ENCODE data around the gene TPGS1. TPM values are rescaled to one million over a fixed set of nuclear protein-coding genes. Genes with fewer than 3 reads are reported as not detected.

The TPGS1 gene
- total RNA-seq, 2 experiments from 2014 or later = 20.1 to 20.7 TPM

DNA sequence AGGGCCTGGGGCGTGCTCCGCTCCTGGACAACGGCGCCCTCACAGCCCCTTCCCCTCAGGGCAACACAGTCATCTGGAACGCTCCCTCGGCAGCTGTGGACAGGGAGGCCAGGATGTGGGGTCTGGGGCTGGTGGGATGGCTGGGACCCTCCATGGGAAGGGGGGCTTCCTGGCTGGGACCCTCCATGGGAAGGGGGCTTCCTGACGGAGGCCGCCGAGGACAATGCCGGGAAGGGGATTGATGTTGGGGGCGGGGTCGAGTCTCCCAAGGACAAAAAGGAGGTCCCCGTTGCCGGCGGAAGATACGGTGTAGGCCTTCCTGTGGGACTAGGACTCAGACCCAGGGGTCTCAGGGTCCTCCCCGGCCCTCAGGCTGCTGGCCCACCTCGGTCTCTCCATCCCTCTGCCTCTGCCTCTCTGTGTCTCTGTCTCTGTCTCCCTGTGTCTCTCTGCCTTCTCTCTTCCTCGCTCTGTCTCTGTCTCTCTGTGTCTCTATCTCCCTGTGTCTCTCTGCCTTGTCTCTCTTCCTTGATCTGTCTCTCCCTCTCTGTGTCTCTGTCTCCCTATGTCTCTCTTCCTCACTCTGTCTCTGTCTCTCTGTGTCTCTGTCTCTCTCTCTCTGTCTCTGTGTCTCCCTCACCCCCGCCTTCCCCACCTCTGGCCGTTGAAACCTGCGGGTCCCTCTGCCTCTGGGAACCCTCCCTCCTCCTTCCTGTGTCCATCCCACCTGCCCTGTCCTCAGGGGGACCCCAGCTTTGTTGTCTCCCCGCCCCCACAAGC lies 13.7 kb upstream of the TPGS1 start:
- Mint-ChIP-seq H3K27ac (no peak overlapping the region), H3K9me3 (ENCODE audit: insufficient read depth) (no peaks in the 10 kb centered on the region), H3K27me3 (ENCODE audit: low read depth) (peaks cover 11% of the 10 kb centered on the region), H3K4me1 (ENCODE audit: low read depth) (peaks cover 10% of the 10 kb centered on the region), H3K4me3 (no peak overlapping the region), H3K36me3 (ENCODE audit: low read depth) (peaks cover 1% of the 10 kb centered on the region)
- ATAC-seq (no peak), DNase-seq (no peak)
- POLR2A ChIA-PET = no interaction called here
- CTCF ChIA-PET = interaction anchor here (2.4 kb wide), 1 partner anchor 17 kb away, joined by 15 read pairs; no protein-coding TSS in a partner anchor

DNA sequence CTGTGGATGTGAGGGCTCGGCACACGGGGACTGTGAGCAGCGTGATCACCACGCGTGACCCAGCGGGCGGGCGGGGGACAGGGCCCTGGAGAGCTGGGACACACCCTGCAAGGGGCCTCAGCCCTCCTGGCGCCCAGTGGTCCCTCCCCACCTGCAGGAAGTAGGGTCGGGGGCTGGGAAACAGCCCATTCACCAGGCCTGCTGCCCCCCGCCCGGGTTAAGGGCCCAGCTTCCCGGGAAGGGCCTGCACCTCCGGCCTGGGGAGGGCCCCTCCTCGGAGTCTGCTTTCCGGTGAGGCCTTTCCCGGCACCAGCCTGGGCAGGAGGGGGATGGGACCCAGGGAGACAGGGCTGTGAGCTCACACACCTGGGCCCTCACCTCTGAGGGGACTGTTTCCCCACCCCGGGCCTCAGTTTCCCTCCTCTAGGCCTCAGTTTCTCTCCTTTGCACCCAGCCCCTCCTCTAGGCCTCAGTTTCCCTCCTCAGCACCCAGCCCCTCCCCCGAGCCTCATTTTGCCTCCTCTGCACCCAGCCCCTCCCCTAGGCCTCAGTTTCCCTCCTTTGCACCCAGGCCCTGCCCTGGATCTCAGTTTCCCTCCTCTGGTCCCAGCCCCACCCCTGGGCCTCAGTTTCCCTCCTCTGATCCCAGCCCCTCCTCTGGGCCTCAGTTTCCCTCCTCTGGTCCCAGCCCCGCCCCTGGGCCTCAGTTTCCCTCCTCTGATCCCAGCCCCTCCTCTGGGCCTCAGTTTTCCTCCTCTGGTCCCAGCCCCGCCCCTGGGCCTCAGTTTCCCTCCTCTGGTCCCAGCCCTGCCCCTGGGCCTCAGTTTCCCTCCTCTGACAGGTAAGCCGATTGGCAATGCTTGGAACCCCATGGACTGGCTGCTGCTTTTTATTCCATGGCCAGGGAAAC lies 12.9 kb upstream of the TPGS1 start:
- H3K9me3 Mint-ChIP-seq (ENCODE audit: insufficient read depth) = no peaks in the 10 kb centered on the region
- POLR2A ChIA-PET = no interaction called here

DNA sequence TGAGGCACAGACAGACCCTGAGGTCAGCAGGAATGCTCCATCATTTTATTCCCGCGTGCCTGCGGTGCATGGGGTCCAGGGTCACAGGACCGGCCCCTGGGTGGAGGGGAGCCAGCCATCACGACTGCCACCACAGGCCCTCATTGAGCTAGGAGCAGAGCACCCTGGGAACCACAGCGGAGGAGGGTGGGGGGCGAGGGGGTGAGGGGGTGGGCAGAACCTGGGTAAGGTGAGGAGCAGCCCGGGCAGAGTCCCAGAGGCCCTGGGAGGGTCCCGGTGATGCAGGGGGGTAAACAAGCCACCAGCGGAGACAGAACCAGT lies 12.3 kb upstream of the TPGS1 start:
- CTCF ChIA-PET = interaction anchor here (1.3 to 2.4 kb wide), 3 partner anchors 10 to 16 kb away, joined by 12 to 32 read pairs (median 15); partner anchors contain the start of gene TPGS1
- Mint-ChIP-seq H3K27ac (no peak overlapping the region), H3K27me3 (ENCODE audit: low read depth) (peaks cover 18% of the 10 kb centered on the region), H3K36me3 (ENCODE audit: low read depth) (no peaks in the 10 kb centered on the region), H3K9me3 (ENCODE audit: insufficient read depth) (no peaks in the 10 kb centered on the region), H3K4me1 (ENCODE audit: low read depth) (peaks cover 5% of the 10 kb centered on the region), H3K4me3 (no peak overlapping the region)
- POLR2A ChIA-PET = no interaction called here
- no peak for ATAC-seq
- no peak for DNase-seq

More for the DNA sequence above, 12.9 kb upstream of the TPGS1 start:
- Mint-ChIP-seq H3K4me3 (no peak overlapping the region), H3K27me3 (ENCODE audit: low read depth) (peaks cover 17% of the 10 kb centered on the region), H3K27ac (no peak overlapping the region), H3K36me3 (ENCODE audit: low read depth) (peaks cover under 1% of the 10 kb centered on the region), H3K4me1 (ENCODE audit: low read depth) (peaks cover 10% of the 10 kb centered on the region)
- DNase-seq (no peak), ATAC-seq (no peak)
- CTCF ChIA-PET = interaction anchor here (1.3 to 2.4 kb wide), 3 partner anchors 10 to 16 kb away, joined by 12 to 32 read pairs (median 15); partner anchors contain the start of gene TPGS1

DNA sequence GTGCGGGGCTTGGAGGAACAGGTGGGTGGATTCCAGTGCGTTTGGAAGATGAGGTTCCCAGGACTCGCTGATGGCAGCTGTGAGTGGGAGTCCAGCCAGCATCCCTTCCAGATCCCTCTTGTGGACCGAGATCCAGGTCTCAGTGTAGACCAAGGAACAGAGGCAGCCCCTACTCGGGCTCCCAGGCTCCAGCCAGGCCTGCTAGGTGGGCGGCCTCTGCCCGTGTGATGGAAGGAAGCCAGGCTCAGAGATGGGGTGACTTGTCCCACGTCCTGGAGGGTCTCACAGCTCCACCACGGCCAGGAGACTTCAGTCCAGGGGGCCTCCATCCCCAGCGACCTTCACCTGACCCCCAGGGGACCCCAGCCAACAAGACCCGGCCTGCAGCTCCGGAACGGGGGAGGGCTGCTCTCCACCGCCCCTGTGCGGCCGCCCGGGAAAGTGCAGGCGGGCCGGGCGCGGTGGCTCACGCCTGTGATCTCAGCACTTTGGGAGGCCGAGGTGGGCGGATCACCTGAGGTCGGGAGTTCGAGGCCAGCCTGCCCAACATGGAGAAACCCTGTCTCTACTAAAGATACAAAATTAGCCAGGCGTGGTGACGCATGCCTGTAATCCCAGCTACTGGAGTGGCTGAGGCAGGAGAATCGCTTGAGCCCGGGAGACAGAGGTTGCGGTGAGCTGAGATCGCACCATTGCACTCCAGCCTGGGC lies 11.7 kb upstream of the TPGS1 start:
- Mint-ChIP-seq H3K4me3 (no peak overlapping the region), H3K4me1 (ENCODE audit: low read depth) (peaks cover 3% of the 10 kb centered on the region), H3K27ac (no peak overlapping the region), H3K9me3 (ENCODE audit: insufficient read depth) (no peaks in the 10 kb centered on the region), H3K27me3 (ENCODE audit: low read depth) (peaks cover 18% of the 10 kb centered on the region), H3K36me3 (ENCODE audit: low read depth) (no peaks in the 10 kb centered on the region)
- CTCF ChIA-PET = interaction anchor here (1.3 to 2.4 kb wide), 3 partner anchors 9 to 15 kb away, joined by 12 to 32 read pairs (median 15); partner anchors contain the start of gene TPGS1
- peak; percentile 26 for ATAC-seq
- peak; percentile 57 for DNase-seq
- POLR2A ChIA-PET = interaction anchor here (0.6 to 0.7 kb wide), 2 partner anchors 181 to 1316 kb away, joined by 3 read pairs; no protein-coding TSS in a partner anchor

DNA sequence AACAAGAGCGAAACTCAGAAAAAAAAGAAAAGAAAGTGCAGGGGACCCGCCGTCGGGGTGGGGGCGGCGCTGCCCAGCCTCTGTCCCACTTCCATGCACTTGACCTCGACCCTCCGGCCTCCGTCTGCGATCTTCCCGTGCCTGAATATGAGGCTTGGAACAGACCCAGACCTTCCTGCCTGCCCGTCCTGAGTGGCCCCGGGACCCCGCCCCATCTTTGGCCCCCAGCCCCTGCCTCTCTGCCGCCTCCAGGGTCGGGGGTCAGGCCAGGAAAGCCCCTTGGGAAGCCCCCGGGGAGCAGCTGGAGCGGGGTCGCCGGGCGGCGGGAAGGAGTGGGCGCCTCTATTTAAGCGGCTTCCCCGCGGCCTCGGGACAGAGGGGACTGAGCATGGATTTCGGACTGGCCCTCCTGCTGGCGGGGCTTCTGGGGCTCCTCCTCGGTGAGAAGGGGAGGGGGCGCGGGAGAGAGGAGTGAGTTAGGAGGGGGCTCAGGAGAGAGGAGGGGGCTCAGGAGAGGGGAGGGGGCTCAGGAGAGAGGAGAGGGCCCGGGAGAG lies 11.1 kb upstream of the TPGS1 start, which contains the start of gene MADCAM1:
TSS of gene MADCAM1 (plus strand) at position 375 of the 554 bp plus-strand sequence. CDS start at position 389, 14 bp downstream.
- H3K27ac Mint-ChIP-seq = no peak within 1 kb of the TSS
- CTCF ChIA-PET = interaction anchor here (1.3 to 2.4 kb wide), 3 partner anchors 8 to 15 kb away, joined by 12 to 32 read pairs (median 15); partner anchors contain the start of gene TPGS1
- H3K4me1 Mint-ChIP-seq (ENCODE audit: low read depth) = peaks cover 3% of the 10 kb centered on the region
- no peaks in the 10 kb centered on the region for H3K36me3 Mint-ChIP-seq (ENCODE audit: low read depth)
- peaks cover 18% of the 10 kb centered on the region for H3K27me3 Mint-ChIP-seq (ENCODE audit: low read depth)
- no peak for DNase-seq
- POLR2A ChIA-PET = interaction anchor here (0.6 to 0.7 kb wide), 2 partner anchors 182 to 1315 kb away, joined by 3 read pairs; no protein-coding TSS in a partner anchor
- no peak for ATAC-seq
- H3K9me3 Mint-ChIP-seq (ENCODE audit: insufficient read depth) = no peaks in the 10 kb centered on the region
- no peak within 1 kb of the TSS for H3K4me3 Mint-ChIP-seq

DNA sequence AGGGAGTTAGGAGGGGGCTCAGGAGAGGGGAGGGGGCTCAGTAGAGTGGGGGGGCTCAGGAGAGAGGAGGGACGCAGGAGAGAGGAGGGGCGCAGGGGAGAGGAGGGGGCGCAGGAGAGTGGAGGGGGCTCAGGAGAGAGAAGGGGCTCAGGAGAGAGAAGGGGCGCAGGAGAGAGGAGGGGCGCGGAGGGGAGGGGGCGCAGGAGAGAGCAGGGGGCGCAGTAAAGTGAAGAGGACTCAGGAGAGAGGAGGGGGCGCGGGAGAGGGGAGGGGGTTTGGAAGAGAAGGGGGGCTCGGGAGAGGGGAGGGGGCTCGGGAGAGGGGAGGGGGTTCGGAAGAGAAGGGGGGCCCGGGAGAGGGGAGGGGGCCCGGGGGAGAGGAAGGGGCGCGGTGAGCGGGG lies 10.3 kb upstream of the TPGS1 start:
- POLR2A ChIA-PET = no interaction called here
- ATAC-seq = no peak
- Mint-ChIP-seq H3K27me3 (ENCODE audit: low read depth) (peaks cover 18% of the 10 kb centered on the region), H3K36me3 (ENCODE audit: low read depth) (no peaks in the 10 kb centered on the region), H3K4me1 (ENCODE audit: low read depth) (peaks cover 3% of the 10 kb centered on the region), H3K9me3 (ENCODE audit: insufficient read depth) (no peaks in the 10 kb centered on the region), H3K4me3 (no peak overlapping the region), H3K27ac (no peak overlapping the region)
- CTCF ChIA-PET = no interaction called here
- DNase-seq = no peak

DNA sequence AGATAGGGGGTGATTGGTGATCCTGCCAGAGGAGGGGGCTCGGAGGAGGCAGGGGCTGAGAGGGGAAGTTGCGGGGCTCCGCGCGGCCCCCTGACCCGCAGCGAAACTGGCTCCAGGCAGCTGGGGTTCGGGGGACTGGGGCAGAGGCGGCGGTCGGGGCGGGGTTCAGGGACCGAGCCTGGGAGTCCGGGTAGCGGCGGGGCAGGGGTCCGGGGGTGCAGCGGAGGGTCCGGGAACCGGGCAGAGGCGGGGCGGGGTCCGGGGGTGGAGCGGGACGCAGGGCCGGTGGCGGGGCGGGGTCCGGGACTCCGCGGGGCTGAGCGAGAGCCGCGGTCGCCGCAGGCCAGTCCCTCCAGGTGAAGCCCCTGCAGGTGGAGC lies 9.8 kb upstream of the TPGS1 start:
- H3K4me3 Mint-ChIP-seq = no peak overlapping the region
- H3K9me3 Mint-ChIP-seq (ENCODE audit: insufficient read depth) = no peaks in the 10 kb centered on the region
- ATAC-seq = no peak
- ChIA-PET POLR2A (no interaction called here), CTCF (interaction anchor here (1.0 kb wide), 1 partner anchor 9 kb away, joined by 4 read pairs; no protein-coding TSS in a partner anchor)
- no peak for DNase-seq
- H3K27me3 Mint-ChIP-seq (ENCODE audit: low read depth) = peaks cover 18% of the 10 kb centered on the region
- H3K36me3 Mint-ChIP-seq (ENCODE audit: low read depth) = no peaks in the 10 kb centered on the region
- H3K4me1 Mint-ChIP-seq (ENCODE audit: low read depth) = peaks cover 4% of the 10 kb centered on the region
- no peak overlapping the region for H3K27ac Mint-ChIP-seq

DNA sequence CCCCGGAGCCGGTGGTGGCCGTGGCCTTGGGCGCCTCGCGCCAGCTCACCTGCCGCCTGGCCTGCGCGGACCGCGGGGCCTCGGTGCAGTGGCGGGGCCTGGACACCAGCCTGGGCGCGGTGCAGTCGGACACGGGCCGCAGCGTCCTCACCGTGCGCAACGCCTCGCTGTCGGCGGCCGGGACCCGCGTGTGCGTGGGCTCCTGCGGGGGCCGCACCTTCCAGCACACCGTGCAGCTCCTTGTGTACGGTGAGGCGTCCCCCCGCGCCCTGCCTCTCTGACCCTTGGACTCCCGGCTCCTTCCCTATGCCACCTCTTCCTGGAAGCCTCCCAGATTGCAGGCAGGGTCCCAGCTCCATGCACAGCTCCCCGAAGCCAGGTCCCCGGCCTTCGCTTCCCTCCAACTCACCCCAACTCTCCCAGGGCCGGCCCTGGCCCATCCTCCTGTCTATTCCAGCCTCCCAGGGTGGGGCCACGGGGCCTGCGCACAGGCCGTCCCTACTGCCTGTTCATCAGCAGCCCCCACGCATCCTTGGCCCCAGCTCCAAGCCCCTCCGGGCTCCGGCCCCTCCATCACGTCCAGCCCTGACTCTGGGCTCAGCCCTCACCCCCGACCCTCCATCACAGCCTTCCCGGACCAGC lies 9.3 kb upstream of the TPGS1 start:
- Mint-ChIP-seq H3K27ac (no peak overlapping the region), H3K9me3 (ENCODE audit: insufficient read depth) (no peaks in the 10 kb centered on the region), H3K36me3 (ENCODE audit: low read depth) (no peaks in the 10 kb centered on the region), H3K27me3 (ENCODE audit: low read depth) (peaks cover 18% of the 10 kb centered on the region), H3K4me3 (no peak overlapping the region), H3K4me1 (ENCODE audit: low read depth) (peaks cover 8% of the 10 kb centered on the region)
- DNase-seq (no peak), ATAC-seq (peak; percentile 31)
- ChIA-PET CTCF (interaction anchor here (1.0 kb wide), 1 partner anchor 9 kb away, joined by 4 read pairs; no protein-coding TSS in a partner anchor), POLR2A (no interaction called here)

DNA sequence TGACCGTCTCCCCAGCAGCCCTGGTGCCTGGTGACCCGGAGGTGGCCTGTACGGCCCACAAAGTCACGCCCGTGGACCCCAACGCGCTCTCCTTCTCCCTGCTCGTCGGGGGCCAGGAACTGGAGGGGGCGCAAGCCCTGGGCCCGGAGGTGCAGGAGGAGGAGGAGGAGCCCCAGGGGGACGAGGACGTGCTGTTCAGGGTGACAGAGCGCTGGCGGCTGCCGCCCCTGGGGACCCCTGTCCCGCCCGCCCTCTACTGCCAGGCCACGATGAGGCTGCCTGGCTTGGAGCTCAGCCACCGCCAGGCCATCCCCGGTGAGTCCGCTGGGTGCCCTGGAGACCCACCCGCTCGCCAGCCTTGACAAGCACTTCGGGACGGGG lies 8.8 kb upstream of the TPGS1 start:
- Mint-ChIP-seq H3K9me3 (ENCODE audit: insufficient read depth) (no peaks in the 10 kb centered on the region), H3K4me3 (no peak overlapping the region), H3K4me1 (ENCODE audit: low read depth) (peaks cover 7% of the 10 kb centered on the region), H3K27ac (no peak overlapping the region), H3K36me3 (ENCODE audit: low read depth) (no peaks in the 10 kb centered on the region), H3K27me3 (ENCODE audit: low read depth) (peaks cover 18% of the 10 kb centered on the region)
- ATAC-seq = no peak
- ChIA-PET CTCF (interaction anchor here (1.0 kb wide), 1 partner anchor 8 kb away, joined by 4 read pairs; no protein-coding TSS in a partner anchor), POLR2A (no interaction called here)
- no peak for DNase-seq

DNA sequence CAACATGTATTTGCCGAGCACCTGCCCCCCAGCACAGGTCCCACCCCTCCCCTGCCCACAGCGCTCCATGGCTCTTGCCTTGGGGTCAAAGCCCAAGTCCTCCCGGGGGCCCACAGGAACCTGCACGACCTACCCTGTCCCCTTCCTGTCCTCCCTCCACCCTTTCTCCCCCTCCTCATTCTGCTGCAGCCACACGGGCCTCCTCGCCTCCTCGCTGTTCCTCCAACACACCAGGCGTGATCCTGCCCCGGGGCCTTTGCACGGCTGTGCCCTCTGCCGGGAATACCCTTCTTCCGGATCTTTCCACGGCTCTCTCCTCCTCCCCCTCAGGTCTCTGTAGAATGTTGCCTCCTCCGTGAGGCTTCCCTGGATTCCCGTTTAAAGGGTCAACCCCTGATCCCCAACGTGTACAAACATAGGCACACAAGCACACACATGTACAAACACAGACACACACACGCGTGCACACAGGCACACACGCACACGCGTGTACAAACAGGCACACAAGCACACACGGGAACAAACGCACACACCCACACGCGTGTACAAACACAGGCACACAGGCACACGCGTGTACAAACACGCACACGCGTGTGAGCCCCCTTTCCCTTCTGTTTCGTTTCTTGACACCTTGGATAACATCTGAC lies 8.2 kb upstream of the TPGS1 start:
- H3K4me3 Mint-ChIP-seq = no peak overlapping the region
- CTCF ChIA-PET = interaction anchor here (1.0 kb wide), 1 partner anchor 12 kb away, joined by 3 read pairs; no protein-coding TSS in a partner anchor
- H3K36me3 Mint-ChIP-seq (ENCODE audit: low read depth) = no peaks in the 10 kb centered on the region
- DNase-seq = no peak
- H3K4me1 Mint-ChIP-seq (ENCODE audit: low read depth) = peaks cover 7% of the 10 kb centered on the region
- no peak for ATAC-seq
- POLR2A ChIA-PET = no interaction called here
- H3K9me3 Mint-ChIP-seq (ENCODE audit: insufficient read depth) = no peaks in the 10 kb centered on the region
- H3K27ac Mint-ChIP-seq = no peak overlapping the region
- H3K27me3 Mint-ChIP-seq (ENCODE audit: low read depth) = peaks cover 18% of the 10 kb centered on the region

All from activated CD8-positive, alpha-beta T cell treated with anti-CD3 and anti-CD28 coated beads, Interleukin-2, amount 10 ng/mL, durations not matched to agents 7 days and 5 days (primary cell).